DMS53 (cell line): ENCODE data around the gene PSEN2.
"Not testable (repeated sequence)": the region's sequence is repeated elsewhere in the genome, so short reads cannot be mapped to it uniquely, and the experiment has no call there.

ENCODE experiments used
- DNase-seq: peaks from one replicate; lab custom pipeline; 2025; lab: John Stamatoyannopoulos, UW

The PSEN2 gene

GRCh38 chr1:226916497-226916896 lies 46.1 kb downstream of the PSEN2 start:
- no peak for DNase-seq

GRCh38 chr1:226919587-226919986 lies 49.2 kb downstream of the PSEN2 start:
- no peak for DNase-seq

GRCh38 chr1:226919995-226920394 lies 49.6 kb downstream of the PSEN2 start:
- DNase-seq, result no peak

GRCh38 chr1:226920446-226920894 lies 50.1 kb downstream of the PSEN2 start:
- no peak for DNase-seq

DNA sequence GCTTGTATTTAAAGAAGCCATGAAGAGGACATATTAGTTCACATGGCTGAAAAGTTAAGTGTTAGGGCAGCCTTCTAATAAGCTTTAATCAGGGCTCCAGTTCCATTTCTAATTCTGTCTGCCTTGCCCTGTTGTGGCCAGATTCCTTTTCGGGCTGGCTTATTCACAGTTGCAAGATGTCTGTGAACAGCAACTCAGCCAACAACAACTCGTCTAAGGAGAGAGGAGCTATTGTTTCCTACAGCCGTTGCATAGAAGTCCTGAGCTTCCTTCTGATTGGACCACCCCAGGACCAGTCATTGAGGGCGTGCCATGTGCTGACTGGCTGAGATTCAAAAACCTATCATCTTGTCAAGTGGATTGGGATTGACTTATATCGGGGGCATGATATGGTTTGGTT lies 51.1 kb downstream of the PSEN2 start:
- DNase-seq, result no peak

- not testable (repeated sequence) for DNase-seq
Measured at GRCh38 chr1:226929260-226930111, 59.1 kb downstream of the PSEN2 start.

DNA sequence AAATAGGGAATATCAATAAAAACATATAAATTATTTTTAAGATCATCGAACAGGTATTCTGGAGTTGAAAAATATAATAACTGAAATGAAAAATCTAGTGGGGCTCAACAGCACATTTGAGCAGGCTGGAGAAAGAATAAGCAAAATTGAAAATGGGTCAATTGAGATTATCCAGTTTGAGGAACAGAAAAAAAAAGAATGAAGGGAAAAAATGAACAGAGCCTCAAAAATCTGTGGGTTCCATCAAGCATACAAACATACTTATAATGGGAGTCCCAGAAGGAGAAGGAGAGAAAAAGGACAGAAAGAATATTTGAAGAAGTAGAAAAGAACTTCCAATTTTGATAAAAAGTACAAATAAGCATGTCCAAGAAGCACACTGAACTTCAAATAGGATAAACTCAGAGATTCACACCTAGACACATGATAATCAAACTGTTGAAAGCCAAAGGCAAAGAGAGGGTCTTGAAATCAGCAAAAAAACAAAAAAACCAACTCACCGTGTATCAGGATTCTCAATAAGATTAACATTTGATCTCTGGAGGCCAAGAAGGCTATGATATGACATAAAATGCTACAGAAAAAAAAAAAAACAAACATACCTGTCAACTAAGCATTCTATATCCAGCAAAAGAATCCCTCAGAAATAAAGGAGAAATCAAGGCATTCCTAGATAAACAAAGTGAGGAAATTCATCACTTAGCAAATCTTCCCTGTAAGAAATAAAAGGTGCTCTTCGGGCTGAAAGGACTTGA lies 64.2 kb downstream of the PSEN2 start:
- no peak for DNase-seq

GRCh38 chr1:226937940-226938725 lies 67.7 kb downstream of the PSEN2 start:
- DNase-seq, result no peak

GRCh38 chr1:226938903-226939437 lies 68.6 kb downstream of the PSEN2 start:
- DNase-seq, result peak; percentile 70

DNA sequence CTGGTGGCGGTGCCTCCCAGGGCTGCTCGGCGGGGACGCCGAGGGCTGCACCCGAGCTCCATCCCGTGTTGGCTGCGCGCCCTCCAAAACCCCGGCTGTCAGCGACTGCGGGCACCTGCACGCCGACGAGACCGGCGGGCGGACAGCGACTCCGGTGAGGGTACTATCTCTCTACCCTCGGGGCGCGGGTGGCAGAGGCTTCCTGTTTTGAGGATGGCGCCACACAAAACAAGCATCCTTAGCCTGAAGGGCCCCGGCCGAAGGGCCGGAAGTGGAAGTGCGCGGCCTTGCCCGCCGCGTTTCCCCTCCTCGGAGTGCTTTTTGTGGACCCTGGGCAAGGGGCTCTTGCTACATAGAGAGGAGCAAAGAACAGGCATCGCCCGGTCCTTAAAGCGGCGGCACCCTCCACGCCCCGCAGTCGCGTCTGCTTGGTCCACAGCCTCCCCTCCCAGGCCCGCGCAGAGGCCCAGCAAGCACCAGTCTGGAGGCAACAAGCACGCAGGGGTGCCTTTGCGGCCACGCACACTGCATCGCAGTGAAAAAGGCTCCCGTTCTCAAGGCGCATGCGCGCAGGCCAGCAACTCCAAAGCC lies 69.1 kb downstream of the PSEN2 start:
- DNase-seq, result peak; percentile 92

DNA sequence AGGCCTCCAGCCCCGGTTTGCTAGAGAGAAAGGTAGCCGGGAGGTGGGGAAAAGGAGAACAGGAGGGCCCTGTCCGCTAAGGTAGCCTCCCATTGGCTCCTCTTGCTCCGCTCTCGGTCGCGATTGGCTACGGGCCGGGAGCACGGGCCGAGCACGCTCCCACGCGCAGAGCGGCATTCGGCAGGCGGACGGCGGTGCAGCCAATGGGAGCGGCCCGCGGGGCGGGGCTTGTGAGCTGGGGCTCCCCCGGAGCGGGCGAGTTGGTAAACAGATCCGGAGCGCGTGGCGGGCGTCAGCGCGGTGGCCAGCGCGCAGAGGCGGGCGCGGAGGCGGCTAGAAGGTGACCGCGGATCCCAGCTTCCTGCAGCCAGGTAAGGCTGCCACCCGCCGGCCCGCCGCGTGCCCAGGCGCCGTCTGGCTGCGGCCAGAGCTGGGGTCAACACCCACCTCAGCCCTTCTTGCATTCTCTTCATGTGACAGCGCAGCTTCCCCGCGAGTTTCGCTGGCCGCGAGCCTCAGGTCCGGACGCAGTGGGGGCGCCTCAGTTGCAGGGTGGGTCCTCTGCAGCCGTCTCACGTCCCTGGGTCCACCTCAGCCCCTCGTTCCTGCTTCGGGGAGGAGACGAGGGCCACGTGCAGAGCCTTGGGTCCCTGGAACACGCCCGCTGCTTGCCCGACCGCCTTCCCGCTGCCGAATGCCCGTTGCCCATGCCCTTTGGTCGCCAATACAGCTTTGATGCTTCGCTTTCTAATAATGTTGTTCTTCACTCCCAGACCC lies 69.8 kb downstream of the PSEN2 start, which contains the start of gene COQ8A:
TSS of gene COQ8A (plus strand) at position 266 of the 777 bp plus-strand sequence. CDS start 21,092 bp downstream, outside the sequence.
- peak; percentile 100 for DNase-seq

GRCh38 chr1:226940806-226941067 lies 70.3 kb downstream of the PSEN2 start:
- DNase-seq, result no peak

- no peak for DNase-seq
Measured at GRCh38 chr1:226942392-226942791, 72.0 kb downstream of the PSEN2 start.

- no peak for DNase-seq
Measured at GRCh38 chr1:226943156-226943555, 72.7 kb downstream of the PSEN2 start.

- no peak for DNase-seq
Measured at GRCh38 chr1:226943927-226944326, 73.5 kb downstream of the PSEN2 start.

GRCh38 chr1:226945106-226945857 lies 74.9 kb downstream of the PSEN2 start:
- peak; percentile 94 for DNase-seq
